ENCODE results near the gene FASTK.

DNA sequence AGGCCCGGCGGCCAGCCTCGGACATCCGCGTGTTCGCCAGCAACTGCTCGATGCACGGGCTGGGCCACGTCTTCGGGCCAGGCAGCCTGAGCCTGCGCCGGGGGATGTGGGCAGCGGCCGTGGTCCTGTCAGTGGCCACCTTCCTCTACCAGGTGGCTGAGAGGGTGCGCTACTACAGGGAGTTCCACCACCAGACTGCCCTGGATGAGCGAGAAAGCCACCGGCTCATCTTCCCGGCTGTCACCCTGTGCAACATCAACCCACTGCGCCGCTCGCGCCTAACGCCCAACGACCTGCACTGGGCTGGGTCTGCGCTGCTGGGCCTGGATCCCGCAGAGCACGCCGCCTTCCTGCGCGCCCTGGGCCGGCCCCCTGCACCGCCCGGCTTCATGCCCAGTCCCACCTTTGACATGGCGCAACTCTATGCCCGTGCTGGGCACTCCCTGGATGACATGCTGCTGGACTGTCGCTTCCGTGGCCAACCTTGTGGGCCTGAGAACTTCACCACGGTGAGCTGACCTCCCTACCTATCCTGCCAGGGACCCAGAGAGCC, 31.6 kb downstream of the FASTK start:
- TF ChIP-seq, protein P1, sequence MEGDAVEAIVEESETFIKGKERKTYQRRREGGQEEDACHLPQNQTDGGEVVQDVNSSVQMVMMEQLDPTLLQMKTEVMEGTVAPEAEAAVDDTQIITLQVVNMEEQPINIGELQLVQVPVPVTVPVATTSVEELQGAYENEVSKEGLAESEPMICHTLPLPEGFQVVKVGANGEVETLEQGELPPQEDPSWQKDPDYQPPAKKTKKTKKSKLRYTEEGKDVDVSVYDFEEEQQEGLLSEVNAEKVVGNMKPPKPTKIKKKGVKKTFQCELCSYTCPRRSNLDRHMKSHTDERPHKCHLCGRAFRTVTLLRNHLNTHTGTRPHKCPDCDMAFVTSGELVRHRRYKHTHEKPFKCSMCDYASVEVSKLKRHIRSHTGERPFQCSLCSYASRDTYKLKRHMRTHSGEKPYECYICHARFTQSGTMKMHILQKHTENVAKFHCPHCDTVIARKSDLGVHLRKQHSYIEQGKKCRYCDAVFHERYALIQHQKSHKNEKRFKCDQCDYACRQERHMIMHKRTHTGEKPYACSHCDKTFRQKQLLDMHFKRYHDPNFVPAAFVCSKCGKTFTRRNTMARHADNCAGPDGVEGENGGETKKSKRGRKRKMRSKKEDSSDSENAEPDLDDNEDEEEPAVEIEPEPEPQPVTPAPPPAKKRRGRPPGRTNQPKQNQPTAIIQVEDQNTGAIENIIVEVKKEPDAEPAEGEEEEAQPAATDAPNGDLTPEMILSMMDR (IDR thresholded peaks at IDR 0.05), result no peak
- TF ChIP-seq TCF7L2 (IDR thresholded peaks at IDR 0.05; ENCODE audit: low read depth, low read length), result no peak
